CD4-positive, alpha-beta T cell treated with Interleukin-2 at 100 ng/mL for 4 hours (primary cell): ENCODE results near the gene FCRL1.
A peak's percentile ranks its signal among the peaks of the same experiment; 100 is the strongest.

Experiments used
- DNase-seq: peaks from one replicate; pipeline ENCODE4 v3.0.0-alpha.2; 2020; ENCODE audit warnings: low spot score

FCRL1 gene, protein sequence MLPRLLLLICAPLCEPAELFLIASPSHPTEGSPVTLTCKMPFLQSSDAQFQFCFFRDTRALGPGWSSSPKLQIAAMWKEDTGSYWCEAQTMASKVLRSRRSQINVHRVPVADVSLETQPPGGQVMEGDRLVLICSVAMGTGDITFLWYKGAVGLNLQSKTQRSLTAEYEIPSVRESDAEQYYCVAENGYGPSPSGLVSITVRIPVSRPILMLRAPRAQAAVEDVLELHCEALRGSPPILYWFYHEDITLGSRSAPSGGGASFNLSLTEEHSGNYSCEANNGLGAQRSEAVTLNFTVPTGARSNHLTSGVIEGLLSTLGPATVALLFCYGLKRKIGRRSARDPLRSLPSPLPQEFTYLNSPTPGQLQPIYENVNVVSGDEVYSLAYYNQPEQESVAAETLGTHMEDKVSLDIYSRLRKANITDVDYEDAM

DNA sequence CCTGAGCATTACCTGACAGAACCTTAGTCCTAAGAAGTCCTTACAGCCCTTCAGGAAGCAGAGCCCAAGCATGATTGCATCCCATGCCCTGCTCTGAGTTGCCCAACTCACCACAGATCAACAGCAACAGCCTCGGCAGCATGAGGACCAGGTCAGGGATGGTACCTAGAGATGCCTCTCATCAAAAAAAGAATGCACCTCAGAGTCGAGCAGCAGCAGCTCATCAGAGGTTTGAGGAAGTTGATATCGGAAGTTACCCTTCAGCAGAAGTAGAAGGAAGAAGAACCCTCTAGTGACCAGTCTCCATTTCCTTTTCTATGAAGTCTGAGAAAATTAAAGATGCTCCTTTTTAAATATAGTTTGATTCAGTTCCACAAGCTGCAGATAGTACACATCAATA lies at the start of gene FCRL1:
TSS of gene FCRL1 (minus strand) at position 225 of the 400 bp plus-strand sequence. CDS start at position 142, 83 bp downstream.
- peak; percentile 1 for DNase-seq

- no peak for DNase-seq
Observed at GRCh38 chr1:157868654-157869053, 48.7 kb upstream of the FCRL1 start.

DNA sequence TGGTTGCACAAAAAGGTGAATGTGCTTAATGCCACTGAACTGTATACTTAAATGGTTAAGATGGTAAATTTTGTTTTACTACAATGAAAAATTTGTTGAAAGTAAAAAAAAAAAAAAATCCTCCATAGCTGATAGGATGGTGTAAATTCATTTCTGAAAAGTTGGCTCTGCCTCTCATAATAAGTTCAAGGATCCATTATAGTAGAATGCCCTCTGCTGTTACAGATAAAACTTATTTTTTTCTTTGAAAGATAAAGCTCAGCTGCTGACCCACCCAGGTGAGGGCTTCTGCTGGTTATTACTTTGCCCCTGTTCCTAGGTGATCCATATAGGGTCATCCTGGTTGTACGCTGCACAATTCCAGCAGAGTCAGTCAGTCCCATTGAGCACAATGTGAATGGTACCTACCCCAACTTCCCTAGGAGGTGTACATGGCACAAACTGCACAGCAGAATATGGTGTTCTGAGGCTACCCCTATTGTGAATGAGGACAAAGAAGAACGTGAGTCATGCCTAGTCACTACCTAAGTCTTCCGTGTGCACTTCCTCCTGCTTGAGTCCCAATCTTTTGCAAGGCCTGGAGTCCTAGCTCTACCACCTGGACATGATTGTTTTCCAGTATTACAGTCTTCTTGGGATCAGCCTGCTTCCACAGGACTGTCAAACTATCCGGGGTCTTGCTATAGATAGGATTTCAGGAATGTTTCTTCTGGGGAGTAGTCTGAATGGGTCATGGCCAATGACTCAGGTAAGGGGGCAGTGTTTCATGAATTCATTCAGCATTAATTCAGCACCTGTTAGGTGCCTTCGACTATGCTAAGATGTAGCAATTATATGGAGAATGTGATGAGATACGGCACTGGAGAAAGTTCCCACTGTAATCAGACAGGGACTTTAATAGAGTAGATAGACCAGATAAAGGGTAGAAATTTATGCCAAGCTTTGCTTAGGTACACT lies 42.5 kb upstream of the FCRL1 start:
- DNase-seq = no peak

- DNase-seq = no peak
Observed at GRCh38 chr1:157856538-157856937, 36.6 kb upstream of the FCRL1 start.

GRCh38 chr1:157852476-157852875 lies 32.6 kb upstream of the FCRL1 start:
- no peak for DNase-seq

DNA sequence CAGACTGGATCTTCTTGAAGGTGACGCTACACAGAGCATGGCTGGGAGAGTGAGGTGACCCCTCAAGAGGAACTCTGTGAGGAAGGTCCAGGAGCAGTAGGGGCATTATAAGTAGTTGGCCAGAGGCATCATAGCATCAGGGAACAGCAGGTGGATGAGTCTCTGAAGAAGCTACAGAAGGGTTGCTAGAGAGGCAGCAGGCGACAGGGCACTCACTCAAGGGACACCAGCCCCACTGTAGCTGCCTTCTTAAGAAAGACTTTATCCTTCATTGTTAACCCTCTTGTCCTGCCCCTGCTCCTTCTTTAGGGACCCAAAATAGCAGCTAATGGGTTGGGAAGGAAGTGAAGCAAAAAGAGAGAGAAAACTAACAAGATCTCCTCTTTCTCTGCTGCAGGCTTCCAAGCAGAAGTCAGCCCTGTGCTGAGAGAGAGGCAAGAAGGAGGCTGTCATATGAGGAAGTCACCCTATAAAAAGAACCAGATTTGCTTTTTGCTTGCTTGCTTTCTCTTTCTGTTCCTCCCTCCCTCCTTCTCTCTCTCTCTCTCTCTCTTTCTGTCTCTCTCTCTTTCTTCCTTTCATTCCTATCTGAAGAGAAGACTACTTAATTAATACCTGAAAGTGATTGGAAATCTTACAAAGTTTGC lies 29.4 kb upstream of the FCRL1 start:
- DNase-seq = no peak

- no peak for DNase-seq
Observed at GRCh38 chr1:157844089-157844830, 24.3 kb upstream of the FCRL1 start.

GRCh38 chr1:157842939-157843338 lies 23.0 kb upstream of the FCRL1 start:
- DNase-seq = no peak

- DNase-seq = no peak
Observed at GRCh38 chr1:157841708-157842107, 21.8 kb upstream of the FCRL1 start, which contains the start of gene CD5L. Gene CD5L (minus strand): TSS chr1:157841808. CDS start chr1:157841701, 107 bp downstream.

GRCh38 chr1:157838966-157839365 lies 19.0 kb upstream of the FCRL1 start:
- no peak for DNase-seq

GRCh38 chr1:157834430-157834829 lies 14.5 kb upstream of the FCRL1 start:
- DNase-seq = no peak

DNA sequence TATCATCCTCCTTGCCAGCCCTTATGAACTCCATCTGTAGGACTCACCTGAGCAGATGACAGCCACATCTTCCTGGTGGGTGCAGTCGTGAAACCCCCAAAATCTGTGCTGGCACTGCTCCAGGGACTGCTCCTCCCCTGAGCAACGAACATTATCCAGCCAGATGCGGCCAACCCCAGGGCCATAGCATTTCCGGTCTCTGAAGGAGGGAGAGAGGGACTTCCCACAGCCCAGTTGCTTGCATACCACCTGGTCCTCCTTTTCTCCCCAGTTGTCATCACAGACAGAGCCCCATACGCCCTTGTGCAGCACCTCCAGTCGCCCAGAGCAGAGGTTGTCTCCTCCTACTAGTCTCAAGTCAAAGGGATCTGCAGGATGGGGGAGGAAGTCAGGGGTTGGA lies 13.2 kb upstream of the FCRL1 start:
- DNase-seq = no peak

GRCh38 chr1:157831968-157832626 lies 12.2 kb upstream of the FCRL1 start:
- no peak for DNase-seq

DNA sequence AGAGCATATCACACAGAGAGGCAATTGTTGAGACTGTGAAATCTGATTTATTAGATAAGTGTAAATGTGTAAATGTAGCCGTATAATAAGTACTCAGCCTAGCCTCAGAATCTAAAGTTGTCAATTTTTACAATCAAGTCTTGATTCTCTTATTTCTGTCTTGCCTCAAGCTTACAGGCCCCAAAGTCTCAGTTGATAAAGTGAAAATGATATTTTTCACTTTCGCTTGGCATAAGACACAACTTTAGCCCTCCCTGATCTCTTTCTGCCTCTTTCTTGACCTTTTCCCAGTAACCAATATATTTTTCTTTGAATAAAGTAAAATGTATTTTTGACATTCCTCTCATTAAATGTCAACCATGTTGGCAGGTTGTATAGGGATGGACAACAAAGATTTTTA lies 11.0 kb upstream of the FCRL1 start:
- no peak for DNase-seq

GRCh38 chr1:157829711-157830110 lies 9.8 kb upstream of the FCRL1 start:
- DNase-seq = no peak

- DNase-seq = no peak
Observed at GRCh38 chr1:157829210-157829609, 9.3 kb upstream of the FCRL1 start.

DNA sequence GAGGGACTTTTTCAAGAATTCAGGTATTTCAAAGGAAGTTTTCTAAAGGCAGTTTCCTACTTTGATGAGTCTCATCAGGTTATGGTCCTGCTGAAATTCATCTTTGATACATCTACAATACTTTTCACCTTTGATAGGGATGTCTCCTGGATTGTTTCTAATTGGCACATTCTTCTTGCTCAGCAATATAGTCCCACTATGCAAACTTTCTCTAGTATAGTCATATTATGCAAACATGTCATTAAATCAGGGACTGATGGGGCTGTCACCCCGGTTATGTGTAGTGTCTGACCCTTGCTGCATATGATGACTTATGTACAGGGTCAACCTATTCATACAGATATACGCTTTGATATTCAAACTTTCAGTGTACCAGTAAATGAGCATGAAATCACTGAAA lies 379 bp upstream of the FCRL1 start:
- DNase-seq = no peak

DNA sequence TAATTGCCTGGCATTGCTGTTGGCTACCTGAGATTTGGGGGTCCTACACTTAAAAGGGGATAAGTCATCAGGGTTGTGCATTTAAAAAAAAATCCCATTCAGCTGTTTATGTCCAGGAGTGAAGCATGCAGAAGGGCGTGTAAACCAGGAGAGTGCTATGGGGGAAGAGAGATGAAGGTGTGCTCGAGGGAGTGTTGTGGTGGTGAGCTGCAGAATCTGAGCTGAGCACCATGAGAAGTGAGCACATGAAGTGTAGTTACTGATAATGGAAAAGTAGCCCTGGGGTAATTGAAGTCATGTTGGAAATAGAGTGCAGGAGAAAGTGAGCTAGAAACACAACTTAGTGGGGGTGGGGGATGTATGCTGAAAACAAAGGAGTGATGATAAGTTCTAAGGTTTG lies 705 bp downstream of the FCRL1 start:
- DNase-seq = no peak

- no peak for DNase-seq
Observed at GRCh38 chr1:157813269-157813668, 6.7 kb downstream of the FCRL1 start.

- DNase-seq = no peak
Observed at GRCh38 chr1:157806431-157807149, 13.3 kb downstream of the FCRL1 start.
